ENCODE data around the gene NT5C.

The NT5C gene

GRCh38 chr17:75082683-75083082 lies 48.9 kb downstream of the NT5C start:
- no peak overlapping the region for H2AFZ ChIP-seq (ENCODE audit: low read depth)
- H3K4me3 ChIP-seq (IDR thresholded peaks at IDR 0.05; ENCODE audit: insufficient read depth, low read depth, low read length), result no peak overlapping the region
- H3K36me3 ChIP-seq (ENCODE audit: insufficient read depth), result no peaks in the 10 kb centered on the region
- H3K9ac ChIP-seq, result no peak overlapping the region
- no peaks in the 10 kb centered on the region for H3K79me2 ChIP-seq (ENCODE audit: insufficient read depth, low read depth)
- TF ChIP-seq CTCF (conservative IDR thresholded peaks at IDR 0.05; ENCODE audit: low read depth, low read length), result no peak
- no peak overlapping the region for H3K27ac ChIP-seq
- H3K4me1 ChIP-seq (ENCODE audit: low read depth, poor library complexity, severe bottlenecking), result no peaks in the 10 kb centered on the region
- no peaks in the 10 kb centered on the region for H3K27me3 ChIP-seq (ENCODE audit: insufficient read depth, low read depth)
- no peaks in the 10 kb centered on the region for H4K20me1 ChIP-seq (ENCODE audit: insufficient read depth)
- no peak overlapping the region for H3K4me2 ChIP-seq

- H2AFZ ChIP-seq (ENCODE audit: low read depth), result no peak overlapping the region
- H3K27me3 ChIP-seq (ENCODE audit: insufficient read depth, low read depth), result no peaks in the 10 kb centered on the region
- no peak overlapping the region for H3K4me2 ChIP-seq
- no peak overlapping the region for H3K9ac ChIP-seq
- no peaks in the 10 kb centered on the region for H3K4me1 ChIP-seq (ENCODE audit: low read depth, poor library complexity, severe bottlenecking)
- no peaks in the 10 kb centered on the region for H3K79me2 ChIP-seq (ENCODE audit: insufficient read depth, low read depth)
- H3K4me3 ChIP-seq (IDR thresholded peaks at IDR 0.05; ENCODE audit: insufficient read depth, low read depth, low read length), result no peak overlapping the region
- H4K20me1 ChIP-seq (ENCODE audit: insufficient read depth), result no peaks in the 10 kb centered on the region
- H3K36me3 ChIP-seq (ENCODE audit: insufficient read depth), result no peaks in the 10 kb centered on the region
- H3K27ac ChIP-seq, result no peak overlapping the region
- TF ChIP-seq CTCF (conservative IDR thresholded peaks at IDR 0.05; ENCODE audit: low read depth, low read length), result no peak
Measured at GRCh38 chr17:75081611-75082540, 49.7 kb downstream of the NT5C start.

Measured in KMS-11 (cell line).